GM19324 (cell line): Measurements from ENCODE around the gene KAZN.

Source experiments
- ATAC-seq: cut with Tn5 transposase; IDR thresholded peaks from one replicate; pipeline ENCODE4 v1.9.1; 2021; ENCODE audit warnings: mild to moderate bottlenecking, moderate library complexity; ENCODE audit not compliant: unreplicated experiment, low FRiP score

The KAZN gene

GRCh38 chr1:14842361-14842760, 243.9 kb downstream of the KAZN start:
- no peak for ATAC-seq

- ATAC-seq = no peak
Observed at GRCh38 chr1:14842891-14843290, 244.4 kb downstream of the KAZN start.

- no peak for ATAC-seq
Observed at GRCh38 chr1:14843525-14843924, 245.0 kb downstream of the KAZN start.

- no peak for ATAC-seq
Observed at GRCh38 chr1:14844356-14844755, 245.9 kb downstream of the KAZN start.

- no peak for ATAC-seq
Observed at GRCh38 chr1:14844923-14845617, 246.6 kb downstream of the KAZN start.

- no peak for ATAC-seq
Observed at GRCh38 chr1:14845851-14846250, 247.4 kb downstream of the KAZN start.

- ATAC-seq = no peak
Observed at GRCh38 chr1:14846688-14847087, 248.2 kb downstream of the KAZN start.

- no peak for ATAC-seq
Observed at GRCh38 chr1:14848203-14848602, 249.7 kb downstream of the KAZN start.

- no peak for ATAC-seq
Observed at GRCh38 chr1:14848625-14849024, 250.1 kb downstream of the KAZN start.

- no peak for ATAC-seq
Observed at GRCh38 chr1:14849038-14849437, 250.6 kb downstream of the KAZN start.

- no peak for ATAC-seq
Observed at GRCh38 chr1:14850563-14850962, 252.1 kb downstream of the KAZN start.

- no peak for ATAC-seq
Observed at GRCh38 chr1:14851760-14852159, 253.3 kb downstream of the KAZN start.

- no peak for ATAC-seq
Observed at GRCh38 chr1:14852291-14852690, 253.8 kb downstream of the KAZN start.

- no peak for ATAC-seq
Observed at GRCh38 chr1:14853518-14853917, 255.0 kb downstream of the KAZN start.

- ATAC-seq = no peak
Observed at GRCh38 chr1:14855268-14855667, 256.8 kb downstream of the KAZN start.

- ATAC-seq = no peak
Observed at GRCh38 chr1:14855801-14856200, 257.3 kb downstream of the KAZN start.

- no peak for ATAC-seq
Observed at GRCh38 chr1:14857436-14858195, 259.1 kb downstream of the KAZN start.

GRCh38 chr1:14862114-14862771, 263.8 kb downstream of the KAZN start:
- ATAC-seq = no peak

- ATAC-seq = no peak
Observed at GRCh38 chr1:14865106-14865505, 266.6 kb downstream of the KAZN start.

GRCh38 chr1:14866911-14867612, 268.6 kb downstream of the KAZN start:
- no peak for ATAC-seq

- no peak for ATAC-seq
Observed at GRCh38 chr1:14869187-14869586, 270.7 kb downstream of the KAZN start.
